SK-N-SH treated with all-trans-retinoic acid at 6 μM for 48 hours (cell line): Measurements from ENCODE around the gene GALNT5.

Source experiments
- OSR1 ChIP-seq: fragments of 250-450 bp; sonication (Bioruptor Pico); IDR thresholded peaks from 2 replicates; pipeline ENCODE4 v1.8.0; 2022; ENCODE audit warnings: moderate library complexity, mild to moderate bottlenecking, inconsistent platforms
- ZC3H10 ChIP-seq: fragments of 250-450 bp; sonication (Bioruptor Pico); IDR thresholded peaks from 2 replicates; pipeline ENCODE4 v1.5.1; 2021; ENCODE audit warnings: mild to moderate bottlenecking, moderate library complexity
- ZFP3 ChIP-seq: fragments of 250-450 bp; sonication (Bioruptor Pico); IDR thresholded peaks from 2 replicates; pipeline ENCODE4 v1.5.0; 2020; ENCODE audit warnings: mild to moderate bottlenecking, moderate library complexity
- ZNF70 ChIP-seq: fragments of 450-650 bp; formaldehyde crosslinking; IDR thresholded peaks from 2 replicates; pipeline ENCODE4 v1.5.0; 2020; ENCODE audit warnings: mild to moderate bottlenecking, moderate library complexity
- TF ChIP-seq, protein P1 (sequence below): fragments of 250-450 bp; sonication (Bioruptor Pico); IDR thresholded peaks from 2 replicates; pipeline ENCODE4 v1.5.1; 2020; ENCODE audit warnings: low read depth, mild to moderate bottlenecking, moderate library complexity
- TF ChIP-seq, protein P2 (sequence below): fragments of 250-450 bp; sonication (Bioruptor Pico); IDR thresholded peaks from 2 replicates; pipeline ENCODE4 v1.8.0; 2020; ENCODE audit warnings: mild to moderate bottlenecking, moderate library complexity, borderline replicate concordance

DNA sequence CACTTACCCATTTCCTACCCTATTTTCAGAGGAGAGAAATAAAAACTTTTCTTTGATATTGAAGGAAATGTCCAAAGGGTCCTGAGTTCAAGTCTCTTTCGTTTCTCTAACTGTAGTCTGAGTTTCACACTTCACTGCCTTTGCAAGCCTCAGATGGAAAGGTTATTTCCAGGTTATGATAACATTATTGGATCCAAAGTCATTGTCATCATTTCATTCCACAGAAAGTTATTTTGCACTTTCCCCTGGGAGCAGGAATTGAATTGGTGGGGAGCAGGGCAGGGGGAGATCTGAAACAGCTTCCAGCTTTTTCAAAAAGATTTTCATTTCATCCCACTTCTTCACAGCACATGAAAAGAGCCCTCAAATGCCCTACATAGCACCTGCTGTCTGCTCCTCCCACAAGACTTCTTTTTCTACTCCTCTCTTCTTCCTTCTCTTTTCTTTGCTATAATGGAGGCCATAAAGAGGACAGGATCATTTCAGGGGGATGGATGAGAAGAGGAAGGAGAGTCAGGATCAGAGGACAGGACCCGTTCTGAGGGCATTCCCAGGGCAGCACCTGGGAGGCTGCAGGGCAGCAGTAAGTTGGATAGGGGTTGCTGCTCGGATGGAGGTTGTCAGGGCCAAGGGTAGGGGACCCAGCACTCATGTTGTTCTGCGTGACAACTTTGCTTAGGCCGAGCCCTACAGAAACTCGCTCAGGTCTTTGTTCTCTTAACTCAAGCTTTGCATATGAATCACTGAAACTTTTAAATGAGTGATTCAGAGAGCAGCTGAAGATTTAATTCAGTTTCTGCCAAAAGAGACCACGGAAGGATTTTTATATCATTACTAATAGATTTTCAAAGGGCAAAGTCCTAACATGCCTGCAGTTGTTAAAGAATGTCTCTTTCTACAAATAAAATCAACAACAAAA lies 11.4 kb upstream of the GALNT5 start:
- TF ChIP-seq OSR1 (no peak), ZFP3 (CRISPR knock-in tag) (no peak), ZNF70 (CRISPR knock-in tag) (no peak), ZC3H10 (no peak)
- TF ChIP-seq, protein P1, sequence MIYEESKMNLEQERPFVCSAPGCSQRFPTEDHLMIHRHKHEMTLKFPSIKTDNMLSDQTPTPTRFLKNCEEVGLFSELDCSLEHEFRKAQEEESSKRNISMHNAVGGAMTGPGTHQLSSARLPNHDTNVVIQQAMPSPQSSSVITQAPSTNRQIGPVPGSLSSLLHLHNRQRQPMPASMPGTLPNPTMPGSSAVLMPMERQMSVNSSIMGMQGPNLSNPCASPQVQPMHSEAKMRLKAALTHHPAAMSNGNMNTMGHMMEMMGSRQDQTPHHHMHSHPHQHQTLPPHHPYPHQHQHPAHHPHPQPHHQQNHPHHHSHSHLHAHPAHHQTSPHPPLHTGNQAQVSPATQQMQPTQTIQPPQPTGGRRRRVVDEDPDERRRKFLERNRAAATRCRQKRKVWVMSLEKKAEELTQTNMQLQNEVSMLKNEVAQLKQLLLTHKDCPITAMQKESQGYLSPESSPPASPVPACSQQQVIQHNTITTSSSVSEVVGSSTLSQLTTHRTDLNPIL (CRISPR knock-in tag): no peak
- TF ChIP-seq, protein P2, sequence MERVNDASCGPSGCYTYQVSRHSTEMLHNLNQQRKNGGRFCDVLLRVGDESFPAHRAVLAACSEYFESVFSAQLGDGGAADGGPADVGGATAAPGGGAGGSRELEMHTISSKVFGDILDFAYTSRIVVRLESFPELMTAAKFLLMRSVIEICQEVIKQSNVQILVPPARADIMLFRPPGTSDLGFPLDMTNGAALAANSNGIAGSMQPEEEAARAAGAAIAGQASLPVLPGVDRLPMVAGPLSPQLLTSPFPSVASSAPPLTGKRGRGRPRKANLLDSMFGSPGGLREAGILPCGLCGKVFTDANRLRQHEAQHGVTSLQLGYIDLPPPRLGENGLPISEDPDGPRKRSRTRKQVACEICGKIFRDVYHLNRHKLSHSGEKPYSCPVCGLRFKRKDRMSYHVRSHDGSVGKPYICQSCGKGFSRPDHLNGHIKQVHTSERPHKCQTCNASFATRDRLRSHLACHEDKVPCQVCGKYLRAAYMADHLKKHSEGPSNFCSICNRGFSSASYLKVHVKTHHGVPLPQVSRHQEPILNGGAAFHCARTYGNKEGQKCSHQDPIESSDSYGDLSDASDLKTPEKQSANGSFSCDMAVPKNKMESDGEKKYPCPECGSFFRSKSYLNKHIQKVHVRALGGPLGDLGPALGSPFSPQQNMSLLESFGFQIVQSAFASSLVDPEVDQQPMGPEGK (CRISPR knock-in tag): no peak
